Caco-2 (cell line): Measurements from ENCODE around the gene ASCL5. TPM values are rescaled to one million over a fixed set of nuclear protein-coding genes. Genes with fewer than 3 reads are reported as not detected.

ENCODE experiments used
- BruUV-seq: library from RNA; stranded (reverse); fragments of 400-500 nt; replicated peaks from 2 replicates; lab custom pipeline; 2021; lab: Mats Ljungman, UMichigan
- CTCF ChIA-PET: fragments of 300-600 bp; sonication (Branson Sonifier 250); formaldehyde crosslinking; loops from one replicate; lab custom pipeline; 2022; ENCODE audit warnings: antibody characterized with exemption; lab: Charles Lee
- POLR2A ChIA-PET: fragments of 300-600 bp; sonication (Branson Sonifier 250); formaldehyde crosslinking; loops from one replicate; lab custom pipeline; 2022; ENCODE audit warnings: antibody characterized with exemption; lab: Charles Lee
- DNase-seq, 2 experiments: peaks; one replicate each; pipeline versions ENCODE4 v3.0.0 to v3.0.0-alpha.2; 2020 to 2022
- H3K27me3 ChIP-seq: replicated peaks from 2 replicates; pipeline ENCODE4 v1.6.0; 2011; ENCODE audit warnings: low read length; ENCODE audit not compliant: control insufficient read depth, insufficient read depth
- H3K36me3 ChIP-seq: 2 replicates; pipeline ENCODE4 v1.5.1; 2011; ENCODE audit warnings: low read length; ENCODE audit not compliant: control insufficient read depth, insufficient read depth
- H3K4me1 ChIP-seq: fragments of 250-450 bp; sonication (Bioruptor Pico); 2 replicates; pipeline ENCODE4 v1.5.1; 2020; ENCODE audit warnings: mild to moderate bottlenecking
- H3K4me3 ChIP-seq: 2 replicates; pipeline ENCODE4 v1.5.1; 2011; ENCODE audit warnings: low read depth, mild to moderate bottlenecking, control low read depth, low read length
- H3K9me3 ChIP-seq: fragments of 250-450 bp; sonication (Bioruptor Pico); 2 replicates; pipeline ENCODE4 v1.5.1; 2020; ENCODE audit warnings: mild to moderate bottlenecking, moderate library complexity
- H3K27ac Mint-ChIP-seq: one replicate; pipeline ENCODE4 v1.8.0; 2022; ENCODE audit warnings: mixed read lengths; ENCODE audit not compliant: unreplicated experiment
- H3K27me3 Mint-ChIP-seq: one replicate; pipeline ENCODE4 v1.8.0; 2022; ENCODE audit warnings: mixed read lengths; ENCODE audit not compliant: insufficient read depth, unreplicated experiment
- H3K36me3 Mint-ChIP-seq: one replicate; pipeline ENCODE4 v1.8.0; 2022; ENCODE audit warnings: mild to moderate bottlenecking, mixed read lengths; ENCODE audit not compliant: insufficient read depth, unreplicated experiment
- H3K4me1 Mint-ChIP-seq: one replicate; pipeline ENCODE4 v1.8.0; 2022; ENCODE audit warnings: low read depth, mixed read lengths; ENCODE audit not compliant: unreplicated experiment
- H3K4me3 Mint-ChIP-seq: one replicate; pipeline ENCODE4 v1.8.0; 2022; ENCODE audit warnings: mild to moderate bottlenecking, moderate library complexity, mixed read lengths; ENCODE audit not compliant: unreplicated experiment
- H3K9me3 Mint-ChIP-seq: one replicate; pipeline ENCODE4 v1.8.0; 2022; ENCODE audit warnings: mixed read lengths; ENCODE audit not compliant: unreplicated experiment
- CTCF ChIP-seq, 2 experiments: fragments of 200-600 bp in 1 of 2; IDR thresholded peaks; 1 replicate in 1 of 2; 2 replicates in 1 of 2; pipeline versions ENCODE4 v1.5.1 to v1.8.0; 2011 to 2022; ENCODE audit warnings: antibody characterized with exemption in 1 of 2, control low read depth in 1 of 2, inconsistent platforms in 1 of 2, low read depth in 1 of 2, low read length in 1 of 2, mild to moderate bottlenecking in 1 of 2, moderate library complexity in 1 of 2; ENCODE audit not compliant: insufficient read depth in 1 of 2, severe bottlenecking in 1 of 2, unreplicated experiment in 1 of 2
- intact Hi-C: fragments of 100-400 bp; cut with micrococcal nuclease; formaldehyde crosslinking; loops from one replicate; pipeline ENCODE4 v1.10.0; 2022; ENCODE audit not compliant: unreplicated experiment
- total RNA-seq: library from RNA; stranded (reverse); gene quantifications from 2 replicates; pipeline ENCODE4 v1.2.3, GENCODE V29; 2022

Gene ASCL5
- total RNA-seq, 1 experiment from 2014 or later: 0.48 TPM

DNA sequence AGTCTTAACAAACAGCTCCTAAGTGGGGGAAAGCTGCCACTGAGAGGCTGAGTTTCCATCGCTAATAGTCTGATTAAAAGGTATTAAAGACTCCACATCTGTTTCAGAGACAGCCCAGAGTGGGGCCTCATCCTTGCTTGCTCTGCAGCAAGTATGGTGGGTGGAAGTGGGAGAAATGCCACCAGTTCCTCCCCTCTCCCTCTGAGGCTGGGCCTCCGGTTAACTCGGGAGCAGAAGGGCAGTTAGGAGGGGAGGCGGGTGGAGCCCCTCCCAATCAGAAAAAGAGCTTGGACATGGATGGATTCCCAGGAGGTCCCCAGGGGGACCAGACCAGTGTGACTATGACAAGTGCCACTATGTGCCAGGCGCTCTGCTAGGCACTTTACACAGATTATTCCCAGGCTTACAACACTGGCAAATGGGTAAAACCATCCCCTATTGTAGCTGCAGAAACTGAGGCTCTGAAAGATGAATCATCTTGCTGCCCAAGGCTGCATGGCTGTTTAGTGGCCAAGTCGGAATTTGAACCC is 11.4 kb upstream of the ASCL5 start:
- POLR2A ChIA-PET: no interaction called here
- CTCF ChIA-PET: no interaction called here

DNA sequence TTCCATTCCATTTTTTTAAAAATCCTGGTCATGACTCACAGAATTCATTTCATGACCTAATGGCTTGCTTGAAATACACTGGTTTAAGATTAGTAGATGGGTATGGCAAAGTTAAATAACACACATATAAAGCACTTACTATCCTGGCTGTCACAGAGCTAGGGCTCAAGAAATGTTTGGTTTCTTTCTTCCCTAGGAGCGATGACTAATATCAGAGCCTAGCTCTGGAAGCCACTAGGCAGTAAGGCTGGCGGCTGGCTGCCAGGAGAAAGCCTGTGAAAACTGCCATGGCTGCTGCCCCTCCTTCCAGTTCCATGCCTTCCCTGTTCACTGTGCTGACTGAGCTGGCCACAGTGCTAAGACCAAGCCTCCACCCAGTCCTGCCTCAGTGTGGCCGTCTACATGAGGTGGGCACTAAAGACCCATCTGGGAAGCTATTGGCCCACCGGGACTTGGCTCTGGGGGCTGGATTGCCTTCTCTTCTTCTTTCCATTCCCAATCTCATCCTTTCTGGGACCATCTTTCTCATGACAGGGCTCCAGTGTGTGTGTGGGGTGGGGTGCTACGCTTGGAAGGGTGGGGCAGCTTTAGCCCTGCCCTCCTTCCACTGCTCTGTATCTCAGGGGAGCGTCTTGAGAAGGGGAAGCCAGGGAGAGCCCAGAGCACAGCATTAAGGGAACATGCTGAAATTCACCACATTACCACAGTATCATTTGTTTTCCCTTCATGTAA is 10.8 kb upstream of the ASCL5 start:
- BruUV-seq: no TSS peak
- TF ChIP-seq CTCF (IDR thresholded peaks at IDR 0.05; ENCODE audit: insufficient read depth in 1 of 2, low read depth in 1 of 2, low read length in 1 of 2, severe bottlenecking in 1 of 2, unreplicated experiment in 1 of 2): no peak
- Histone ChIP-seq H3K27me3 (no peaks in the 10 kb centered on the region), H3K4me1 (no peaks in the 10 kb centered on the region; the same call in 1 of the 2 replicates), H3K36me3 (no peaks in the 10 kb centered on the region; the same call in 1 of the 2 replicates), H3K4me3 (no peak overlapping the region), H3K9me3 (no peaks in the 10 kb centered on the region)
- no peak for DNase-seq
- peaks cover 34% of the 10 kb centered on the region for H3K36me3 Mint-ChIP-seq
- no peak overlapping the region for H3K27ac Mint-ChIP-seq
- no peak overlapping the region for H3K4me3 Mint-ChIP-seq
- H3K9me3 Mint-ChIP-seq: no peaks in the 10 kb centered on the region
- intact Hi-C loops: no loop called here
- H3K27me3 Mint-ChIP-seq: no peaks in the 10 kb centered on the region
- CTCF ChIA-PET: no interaction called here
- POLR2A ChIA-PET: no interaction called here
- peaks cover 6% of the 10 kb centered on the region for H3K4me1 Mint-ChIP-seq

More for the DNA sequence above, 11.4 kb upstream of the ASCL5 start:
- H3K27me3 ChIP-seq: no peaks in the 10 kb centered on the region
- Mint-ChIP-seq H3K4me1 (peaks cover 6% of the 10 kb centered on the region), H3K9me3 (no peaks in the 10 kb centered on the region), H3K27ac (no peak overlapping the region), H3K27me3 (no peaks in the 10 kb centered on the region), H3K36me3 (peaks cover 34% of the 10 kb centered on the region), H3K4me3 (no peak overlapping the region)
- no peaks in the 10 kb centered on the region; the same call in 1 of the 2 replicates for H3K36me3 ChIP-seq
- TF ChIP-seq CTCF (IDR thresholded peaks at IDR 0.05; ENCODE audit: insufficient read depth in 1 of 2, low read depth in 1 of 2, low read length in 1 of 2, severe bottlenecking in 1 of 2, unreplicated experiment in 1 of 2): no peak
- no peaks in the 10 kb centered on the region; the same call in 1 of the 2 replicates for H3K4me1 ChIP-seq
- no peak for DNase-seq
- BruUV-seq: no TSS peak
- H3K9me3 ChIP-seq: no peaks in the 10 kb centered on the region
- intact Hi-C loops: no loop called here
- H3K4me3 ChIP-seq: no peak overlapping the region

DNA sequence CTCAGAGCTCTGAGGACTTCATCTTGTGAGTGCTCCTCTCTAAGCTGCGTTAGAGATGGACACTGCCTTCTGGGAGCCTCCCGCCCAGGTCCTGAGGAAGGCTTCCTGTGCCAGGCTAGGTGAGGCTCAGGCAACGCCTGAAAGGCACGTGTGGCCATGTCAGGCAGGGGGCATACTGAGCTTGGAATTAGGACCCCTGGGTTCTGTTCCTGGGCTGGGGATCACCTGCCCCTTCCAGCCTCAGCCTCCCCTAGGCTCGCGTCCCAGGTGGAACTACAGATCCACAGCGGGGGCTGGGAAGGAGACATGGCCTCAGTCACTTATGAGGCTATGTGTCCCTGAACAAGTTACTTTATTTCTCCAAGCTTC is 10.0 kb upstream of the ASCL5 start:
- H3K9me3 ChIP-seq: no peaks in the 10 kb centered on the region
- TF ChIP-seq CTCF (IDR thresholded peaks at IDR 0.05; ENCODE audit: insufficient read depth in 1 of 2, low read depth in 1 of 2, low read length in 1 of 2, severe bottlenecking in 1 of 2, unreplicated experiment in 1 of 2): no peak
- H3K36me3 Mint-ChIP-seq: peaks cover 31% of the 10 kb centered on the region
- H3K4me1 ChIP-seq: no peaks in the 10 kb centered on the region; the same call in 1 of the 2 replicates
- DNase-seq: no peak
- intact Hi-C loops: no loop called here
- H3K27me3 Mint-ChIP-seq: no peaks in the 10 kb centered on the region
- peaks cover 6% of the 10 kb centered on the region for H3K4me1 Mint-ChIP-seq
- no peak overlapping the region for H3K27ac Mint-ChIP-seq
- no peaks in the 10 kb centered on the region for H3K27me3 ChIP-seq
- no TSS peak for BruUV-seq
- no peak overlapping the region for H3K4me3 ChIP-seq
- H3K36me3 ChIP-seq: no peaks in the 10 kb centered on the region; the same call in 1 of the 2 replicates
- no peaks in the 10 kb centered on the region for H3K9me3 Mint-ChIP-seq
- ChIA-PET CTCF (no interaction called here), POLR2A (no interaction called here)
- no peak overlapping the region for H3K4me3 Mint-ChIP-seq
